H1 (cell line): ENCODE measurements around the gene YAF2. TPM values are rescaled to one million over a fixed set of nuclear protein-coding genes. Genes with fewer than 3 reads are reported as not detected.

ENCODE experiments used
- CTCF ChIA-PET: fragments of 300-600 bp; sonication (Branson Sonifier 250); formaldehyde crosslinking; loops from one replicate; lab custom pipeline; 2021; ENCODE audit not compliant: partially characterized antibody; lab: Charles Lee
- POLR2A ChIA-PET: fragments of 300-600 bp; sonication (Branson Sonifier 250); formaldehyde crosslinking; loops from one replicate; lab custom pipeline; 2021; ENCODE audit warnings: inconsistent platforms; ENCODE audit not compliant: partially characterized antibody; lab: Charles Lee
- DNase-seq, 2 experiments: peaks; one replicate each; pipeline versions ENCODE4 v3.0.0 to v3.0.0-alpha.2; 2010 to 2022; ENCODE audit warnings: low spot score in 2 of 2, low read depth in 1 of 2, mixed read lengths in 1 of 2
- FAIRE-seq: peaks from 2 replicates; lab custom pipeline; 2011; peaks lifted over from hg19 to GRCh38; lab: Jason Lieb, UNC
- H2AFZ ChIP-seq: 2 replicates; pipeline ENCODE4 v1.8.1; 2012; ENCODE audit warnings: low read length, inconsistent platforms
- H2AK5ac ChIP-seq: 2 replicates; pipeline ENCODE4 v1.6.1; 2013; ENCODE audit warnings: low read depth, low read length
- H2BK120ac ChIP-seq: replicated peaks from 2 replicates; pipeline ENCODE3; 2013; ENCODE audit warnings: low read depth, low read length, inconsistent platforms
- H2BK12ac ChIP-seq: 2 replicates; pipeline ENCODE4 v1.6.1; 2013; ENCODE audit warnings: low read depth, low read length
- H2BK15ac ChIP-seq: 2 replicates; pipeline ENCODE4 v1.6.1; 2013; ENCODE audit warnings: low read length
- H2BK20ac ChIP-seq: 2 replicates; pipeline ENCODE4 v1.6.1; 2013; ENCODE audit warnings: low read length
- H2BK5ac ChIP-seq: 2 replicates; pipeline ENCODE4 v1.6.1; 2013; ENCODE audit warnings: low read depth, low read length
- H3K14ac ChIP-seq: 2 replicates; pipeline ENCODE4 v1.6.1; 2013; ENCODE audit warnings: inconsistent platforms; ENCODE audit not compliant: insufficient read length
- H3K18ac ChIP-seq: 2 replicates; pipeline ENCODE4 v1.6.1; 2013; ENCODE audit warnings: low read length; ENCODE audit errors: extremely low read depth
- H3K23ac ChIP-seq: 2 replicates; pipeline ENCODE4 v1.6.1; 2013; ENCODE audit warnings: inconsistent platforms; ENCODE audit not compliant: insufficient read length
- H3K23me2 ChIP-seq: 2 replicates; pipeline ENCODE4 v1.6.1; 2013; ENCODE audit warnings: low read depth, low read length
- H3K27ac ChIP-seq: 2 replicates; pipeline ENCODE4 v1.6.1; 2011; ENCODE audit warnings: low read depth, low read length, inconsistent platforms
- H3K27me3 ChIP-seq, 4 experiments: replicated peaks in 1 of 4; 1 replicate in 1 of 4; 2 replicates in 3 of 4; pipeline versions ENCODE4 v1.6.1 to v1.8.1; 2011 to 2013; ENCODE audit warnings: low read length in 3 of 4, mild to moderate bottlenecking in 3 of 4, inconsistent platforms in 2 of 4, mixed read lengths in 2 of 4, moderate library complexity in 1 of 4; ENCODE audit not compliant: control insufficient read depth in 3 of 4, insufficient read depth in 3 of 4; ENCODE audit errors: extremely low read depth in 1 of 4
- H3K36me3 ChIP-seq, 4 experiments: 2 replicates each; pipeline versions ENCODE4 v1.6.1 to v1.8.1; 2011 to 2013; ENCODE audit warnings: mild to moderate bottlenecking in 4 of 4, low read length in 3 of 4, moderate library complexity in 2 of 4, control low read depth in 1 of 4, inconsistent platforms in 1 of 4; ENCODE audit not compliant: insufficient read depth in 4 of 4, control insufficient read depth in 2 of 4
- H3K4ac ChIP-seq: replicated peaks from 2 replicates; pipeline ENCODE3; 2013; ENCODE audit warnings: low read length, low read depth, mixed read lengths, inconsistent platforms; ENCODE audit not compliant: insufficient read length
- H3K4me1 ChIP-seq, 4 experiments: replicated peaks in 1 of 4; 1 replicate in 1 of 4; 2 replicates in 3 of 4; pipeline versions ENCODE4 v1.6.1 to v1.8.1; 2011 to 2013; ENCODE audit warnings: low read length in 3 of 4, inconsistent platforms in 2 of 4, mixed read lengths in 1 of 4; ENCODE audit not compliant: insufficient read depth in 4 of 4, control insufficient read depth in 3 of 4
- H3K4me2 ChIP-seq, 2 experiments: 2 replicates each; pipeline versions ENCODE4 v1.6.1 to v1.8.1; 2011 to 2013; ENCODE audit warnings: low read depth in 2 of 2, low read length in 2 of 2, control low read depth in 1 of 2, inconsistent platforms in 1 of 2, mild to moderate bottlenecking in 1 of 2; ENCODE audit not compliant: insufficient read depth in 1 of 2
- H3K4me3 ChIP-seq, 4 experiments: fragments of 200-600, 300-600 bp in 1 of 4; sonication (generic), shearing (Covaris generic), sonication (Bioruptor Twin) in 1 of 4; 2 replicates each; pipeline versions ENCODE4 v1.5.1 to v1.8.1; 2011 to 2016; ENCODE audit warnings: low read length in 4 of 4, low read depth in 3 of 4, control low read depth in 2 of 4, inconsistent platforms in 2 of 4, mild to moderate bottlenecking in 2 of 4, mixed read lengths in 1 of 4, moderate library complexity in 1 of 4; ENCODE audit not compliant: insufficient read depth in 2 of 4; ENCODE audit errors: extremely low read depth in 1 of 4
- H3K56ac ChIP-seq: replicated peaks from 2 replicates; pipeline ENCODE3; 2013; ENCODE audit warnings: low read depth, mild to moderate bottlenecking, mixed read lengths, low read length, inconsistent platforms; ENCODE audit not compliant: insufficient read length
- H3K79me1 ChIP-seq: 2 replicates; pipeline ENCODE4 v1.6.1; 2013; ENCODE audit warnings: low read depth, low read length, control low read depth
- H3K79me2 ChIP-seq, 2 experiments: 2 replicates each; pipeline versions ENCODE4 v1.6.1 to v1.8.1; 2012 to 2013; ENCODE audit warnings: low read length in 2 of 2, mild to moderate bottlenecking in 2 of 2, inconsistent platforms in 1 of 2; ENCODE audit not compliant: insufficient read depth in 2 of 2, control insufficient read depth in 1 of 2
- H3K9ac ChIP-seq, 4 experiments: replicated peaks in 1 of 4; 1 replicate in 1 of 4; 2 replicates in 3 of 4; pipeline versions ENCODE4 v1.6.1 to v1.8.1; 2011 to 2013; ENCODE audit warnings: low read depth in 3 of 4, low read length in 3 of 4, control low read depth in 2 of 4, mild to moderate bottlenecking in 2 of 4, moderate library complexity in 2 of 4, inconsistent platforms in 1 of 4; ENCODE audit errors: extremely low read depth in 1 of 4
- H3K9me3 ChIP-seq, 2 experiments: 2 replicates each; pipeline versions ENCODE4 v1.6.1 to v1.8.1; 2012 to 2013; ENCODE audit warnings: mild to moderate bottlenecking in 2 of 2, moderate library complexity in 2 of 2, control low read depth in 1 of 2, inconsistent platforms in 1 of 2, low read depth in 1 of 2, low read length in 1 of 2, mixed read lengths in 1 of 2; ENCODE audit not compliant: insufficient read depth in 2 of 2
- H4K20me1 ChIP-seq, 2 experiments: replicated peaks in 1 of 2; 2 replicates each; pipeline versions ENCODE3 to v1.8.1; 2011 to 2013; ENCODE audit warnings: inconsistent platforms in 2 of 2, low read length in 2 of 2, mild to moderate bottlenecking in 1 of 2; ENCODE audit not compliant: insufficient read depth in 2 of 2, control insufficient read depth in 1 of 2
- H4K5ac ChIP-seq: 2 replicates; pipeline ENCODE4 v1.6.1; 2013; ENCODE audit warnings: low read length, low read depth, mixed read lengths, inconsistent platforms; ENCODE audit not compliant: insufficient read length
- H4K8ac ChIP-seq: 2 replicates; pipeline ENCODE4 v1.8.0; 2013; ENCODE audit warnings: mild to moderate bottlenecking, moderate library complexity, low read length, inconsistent platforms; ENCODE audit not compliant: insufficient read depth; ENCODE audit errors: extremely low read depth
- H4K91ac ChIP-seq: replicated peaks from 2 replicates; pipeline ENCODE3; 2013; ENCODE audit warnings: low read length, mixed read lengths, inconsistent platforms; ENCODE audit not compliant: insufficient read length
- RXRA ChIP-seq: IDR thresholded peaks from 2 replicates; pipeline ENCODE4 v1.6.1; 2011; ENCODE audit warnings: low read depth, mild to moderate bottlenecking, low read length, moderate library complexity; ENCODE audit not compliant: insufficient read depth
- SIRT6 ChIP-seq: IDR thresholded peaks from one replicate; pipeline ENCODE4 v1.7.1; 2012; ENCODE audit warnings: low read length, inconsistent platforms
- WGBS, 2 experiments: shearing (Covaris generic) in 1 of 2; methylation state at CpG; one replicate each; pipeline versions ENCODE4 v1.1.6 to v1.1.7; 2013 to 2015; ENCODE audit warnings: low lambda C conversion rate in 2 of 2, mixed read lengths in 2 of 2, inconsistent platforms in 1 of 2, low coverage in 1 of 2, missing lambda C conversion rate in 1 of 2; ENCODE audit not compliant: insufficient replicate concordance in 2 of 2, insufficient coverage in 1 of 2, insufficient read length in 1 of 2; ENCODE audit errors: extremely low coverage in 1 of 2, missing lambda C conversion rate in 1 of 2; 5-methylcytosine and 5-hydroxymethylcytosine counted together
- polyA plus RNA-seq, 7 experiments: library from polyadenylated mRNA; depleted of rRNA in 3 of 7; stranded (reverse) in 5 of 7; unstranded in 2 of 7; fragments of >200 nt in 5 of 7; fragments of 200-250 nt in 2 of 7; gene quantifications; 1 replicate in 5 of 7; 2 replicates in 1 of 7; 4 replicates in 1 of 7; pipeline versions ENCODE4 v1.2.1 to v1.2.3, GENCODE V29; 2011 to 2013; ENCODE audit warnings: missing spikeins in 2 of 7, mixed read lengths in 2 of 7
- total RNA-seq: library from RNA; stranded (reverse); fragmentation: NEBNext Ultra II Directional; extraction: Animal tissue kit (Norgen Biotek cat#: 25700); gene quantifications from 2 replicates; pipeline ENCODE4 v1.2.1, GENCODE V29; 2021
- TF ChIP-seq, protein P1 (sequence below), 3 experiments: IDR thresholded peaks; 1 replicate in 2 of 3; 2 replicates in 1 of 3; pipeline versions ENCODE4 v1.5.1 to v1.6.1; 2011; ENCODE audit warnings: low read length in 3 of 3, mild to moderate bottlenecking in 3 of 3, inconsistent platforms in 2 of 3, low read depth in 1 of 3, moderate library complexity in 1 of 3; ENCODE audit not compliant: insufficient read depth in 1 of 3; ENCODE audit errors: control extremely low read depth in 1 of 3

YAF2 gene
- total and polyA plus RNA-seq, 2 of the 8 experiments (the other 6 are each of a cell fraction or from before 2014, with no cell fraction given) = 0.50 to 2.2 TPM

DNA sequence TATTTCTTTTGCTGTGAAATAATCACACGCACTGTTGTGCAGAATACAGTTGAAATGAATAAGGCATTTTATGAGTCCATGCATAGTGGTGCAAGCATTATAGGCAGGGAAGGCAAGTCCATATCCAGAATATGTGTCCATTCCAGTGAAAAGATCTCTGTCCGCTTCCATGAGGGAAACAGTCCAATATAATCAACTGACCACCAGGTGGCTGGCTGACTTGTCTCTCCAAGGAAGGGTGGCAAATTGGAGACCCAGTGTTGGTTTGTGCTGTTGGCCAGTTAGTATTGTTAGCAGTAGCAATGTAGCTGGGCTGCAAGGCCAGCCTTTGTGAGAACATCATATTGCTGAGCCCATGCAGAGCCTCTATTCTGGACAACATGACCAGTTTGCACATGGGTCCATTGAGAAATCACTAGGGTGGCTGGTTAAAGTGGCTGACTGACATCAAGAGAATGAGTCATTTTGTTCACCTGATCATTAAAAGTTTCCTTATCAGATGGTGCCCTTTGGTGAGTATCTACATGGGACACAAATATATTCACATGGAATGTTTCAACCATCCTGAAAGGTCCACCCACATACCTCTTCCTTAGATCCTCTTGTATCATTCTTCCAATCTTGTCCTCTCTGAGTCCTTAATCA lies 17.3 kb upstream of the YAF2 start:
- ChIA-PET POLR2A (no interaction called here), CTCF (interaction anchor here (0.7 kb wide), 1 partner anchor 1101 kb away, joined by 3 read pairs; no protein-coding TSS in a partner anchor)
- no peak overlapping the region for H3K27ac ChIP-seq
- DNase-seq (no peak), FAIRE-seq (no peak)
- H3K27me3 ChIP-seq = no peaks in the 10 kb centered on the region
- H3K4me1 ChIP-seq = no peaks in the 10 kb centered on the region
- no peaks in the 10 kb centered on the region for H3K79me1 ChIP-seq
- TF ChIP-seq RXRA = no peak
- no peak for TF ChIP-seq SIRT6
- TF ChIP-seq, protein P1, sequence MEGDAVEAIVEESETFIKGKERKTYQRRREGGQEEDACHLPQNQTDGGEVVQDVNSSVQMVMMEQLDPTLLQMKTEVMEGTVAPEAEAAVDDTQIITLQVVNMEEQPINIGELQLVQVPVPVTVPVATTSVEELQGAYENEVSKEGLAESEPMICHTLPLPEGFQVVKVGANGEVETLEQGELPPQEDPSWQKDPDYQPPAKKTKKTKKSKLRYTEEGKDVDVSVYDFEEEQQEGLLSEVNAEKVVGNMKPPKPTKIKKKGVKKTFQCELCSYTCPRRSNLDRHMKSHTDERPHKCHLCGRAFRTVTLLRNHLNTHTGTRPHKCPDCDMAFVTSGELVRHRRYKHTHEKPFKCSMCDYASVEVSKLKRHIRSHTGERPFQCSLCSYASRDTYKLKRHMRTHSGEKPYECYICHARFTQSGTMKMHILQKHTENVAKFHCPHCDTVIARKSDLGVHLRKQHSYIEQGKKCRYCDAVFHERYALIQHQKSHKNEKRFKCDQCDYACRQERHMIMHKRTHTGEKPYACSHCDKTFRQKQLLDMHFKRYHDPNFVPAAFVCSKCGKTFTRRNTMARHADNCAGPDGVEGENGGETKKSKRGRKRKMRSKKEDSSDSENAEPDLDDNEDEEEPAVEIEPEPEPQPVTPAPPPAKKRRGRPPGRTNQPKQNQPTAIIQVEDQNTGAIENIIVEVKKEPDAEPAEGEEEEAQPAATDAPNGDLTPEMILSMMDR (IDR thresholded peaks at IDR 0.05; ENCODE audit: control extremely low read depth in 1 of 3, insufficient read depth in 1 of 3, low read depth in 1 of 3, low read length in 3 of 3) = peak in 2 of 3 experiments; percentile 4 to 23; a peak in 2 of 4 replicates
- H4K5ac ChIP-seq = no peak overlapping the region
- no peak overlapping the region for H2BK5ac ChIP-seq
- no peak overlapping the region for H3K56ac ChIP-seq
- no peak overlapping the region for H3K14ac ChIP-seq
- H3K23me2 ChIP-seq = no peaks in the 10 kb centered on the region
- no peak overlapping the region for H2BK12ac ChIP-seq
- no peaks in the 10 kb centered on the region for H3K9me3 ChIP-seq
- no peaks in the 10 kb centered on the region for H4K20me1 ChIP-seq
- no peak overlapping the region for H3K4me3 ChIP-seq
- no peak overlapping the region for H4K91ac ChIP-seq
- no peak overlapping the region for H3K4me2 ChIP-seq
- H3K36me3 ChIP-seq = no peaks in the 10 kb centered on the region
- H2AFZ ChIP-seq = no peak overlapping the region
- no peak overlapping the region for H2BK120ac ChIP-seq
- no peaks in the 10 kb centered on the region for H3K79me2 ChIP-seq
- no peak overlapping the region for H3K4ac ChIP-seq
- H3K9ac ChIP-seq = no peak overlapping the region
- H3K18ac ChIP-seq = no peak overlapping the region
- WGBS, 2 experiments = 86% methylated on average over 2 of the region's 2 CpGs; no CpG with 5 or more reads in 1 of the 2 experiments
- H2BK15ac ChIP-seq = no peak overlapping the region
- H2AK5ac ChIP-seq = no peak overlapping the region
- no peak overlapping the region for H4K8ac ChIP-seq
- H3K23ac ChIP-seq = no peak overlapping the region
- H2BK20ac ChIP-seq = no peak overlapping the region
